ENCODE results near the gene RBMXL2.

RBMXL2 gene

GRCh38 chr11:7088921-7089320 is at the start of gene RBMXL2:
TSS of gene RBMXL2 (plus strand) at chr11:7088998. CDS start at chr11:7089121, 123 bp downstream.
- DNase-seq (ENCODE audit: low read depth in 2 of 2): no peak

GRCh38 chr11:7046474-7047175 is 42.2 kb upstream of the RBMXL2 start:
- DNase-seq (ENCODE audit: low read depth in 2 of 2): no peak

- DNase-seq (ENCODE audit: low read depth in 2 of 2): no peak
Measured at GRCh38 chr11:7050191-7050590, 38.6 kb upstream of the RBMXL2 start.

GRCh38 chr11:7056828-7057513 is 31.8 kb upstream of the RBMXL2 start:
- DNase-seq (ENCODE audit: low read depth in 2 of 2): no peak

GRCh38 chr11:7057641-7058040 is 31.2 kb upstream of the RBMXL2 start:
- DNase-seq (ENCODE audit: low read depth in 2 of 2): no peak

- DNase-seq (ENCODE audit: low read depth in 2 of 2): no peak
Measured at GRCh38 chr11:7060868-7061267, 27.9 kb upstream of the RBMXL2 start.

GRCh38 chr11:7062534-7062933 is 26.3 kb upstream of the RBMXL2 start:
- no peak for DNase-seq (ENCODE audit: low read depth in 2 of 2)

- no peak for DNase-seq (ENCODE audit: low read depth in 2 of 2)
Measured at GRCh38 chr11:7072401-7073028, 16.3 kb upstream of the RBMXL2 start.

GRCh38 chr11:7077101-7077500 is 11.7 kb upstream of the RBMXL2 start:
- DNase-seq (ENCODE audit: low read depth in 2 of 2): no peak

GRCh38 chr11:7079545-7080135 is 9.2 kb upstream of the RBMXL2 start:
- DNase-seq (ENCODE audit: low read depth in 2 of 2): no peak

- DNase-seq (ENCODE audit: low read depth in 2 of 2): no peak
Measured at GRCh38 chr11:7080900-7081299, 7.9 kb upstream of the RBMXL2 start.

- no peak for DNase-seq (ENCODE audit: low read depth in 2 of 2)
Measured at GRCh38 chr11:7081441-7081840, 7.4 kb upstream of the RBMXL2 start.

GRCh38 chr11:7089328-7090251 is 792 bp downstream of the RBMXL2 start:
- no peak for DNase-seq (ENCODE audit: low read depth in 2 of 2)

GRCh38 chr11:7098235-7098832 is 9.5 kb downstream of the RBMXL2 start:
- DNase-seq (ENCODE audit: low read depth in 2 of 2): no peak

GRCh38 chr11:7115780-7116179 is 27.0 kb downstream of the RBMXL2 start:
- DNase-seq (ENCODE audit: low read depth in 2 of 2): no peak

GRCh38 chr11:7116370-7116769 is 27.6 kb downstream of the RBMXL2 start:
- DNase-seq (ENCODE audit: low read depth in 2 of 2): no peak

- no peak for DNase-seq (ENCODE audit: low read depth in 2 of 2)
Measured at GRCh38 chr11:7138051-7138450, 49.3 kb downstream of the RBMXL2 start.

All from stimulated activated CD4-positive, alpha-beta T cell treated with anti-CD3 and anti-CD28 coated beads, Interleukin-12 subunit alpha, Interleukin-12 subunit beta, amount 100 ng/mL, for 24 hours (primary cell).